ENCODE data around the gene FALEC.

FALEC gene

DNA sequence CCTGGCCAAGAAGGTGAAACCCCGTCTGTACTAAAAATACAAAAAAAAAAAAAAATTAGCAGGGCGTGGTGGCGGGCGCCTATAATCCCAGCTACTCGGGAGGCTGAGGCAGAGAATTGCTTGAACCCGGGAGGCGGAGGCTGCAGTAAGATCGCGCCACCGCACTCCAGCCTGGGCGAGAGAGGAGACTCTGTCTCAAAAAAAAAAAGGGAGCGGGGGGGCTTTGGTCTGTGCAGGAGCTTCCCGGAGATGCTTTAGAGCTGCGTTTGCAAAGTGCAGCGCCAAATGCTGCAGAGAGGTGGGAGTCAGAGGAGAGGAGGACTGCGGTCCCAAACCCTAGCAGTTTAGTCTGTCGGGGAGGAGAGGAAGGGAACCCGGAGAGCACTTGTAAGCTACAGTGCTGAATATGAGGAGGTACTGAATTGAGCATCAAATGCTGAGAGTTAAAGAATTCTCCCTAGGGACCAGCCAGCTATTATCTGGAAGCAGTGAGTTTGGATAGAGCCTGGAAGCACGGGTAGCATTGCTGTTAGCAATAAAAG is 569 bp downstream of the FALEC start:
- DNase-seq = no peak
- peaks cover under 1% of the 10 kb centered on the region for H3K36me3 ChIP-seq (replicated peaks)
- no peak overlapping the region for H3K27ac ChIP-seq
- TF ChIP-seq, protein P1, sequence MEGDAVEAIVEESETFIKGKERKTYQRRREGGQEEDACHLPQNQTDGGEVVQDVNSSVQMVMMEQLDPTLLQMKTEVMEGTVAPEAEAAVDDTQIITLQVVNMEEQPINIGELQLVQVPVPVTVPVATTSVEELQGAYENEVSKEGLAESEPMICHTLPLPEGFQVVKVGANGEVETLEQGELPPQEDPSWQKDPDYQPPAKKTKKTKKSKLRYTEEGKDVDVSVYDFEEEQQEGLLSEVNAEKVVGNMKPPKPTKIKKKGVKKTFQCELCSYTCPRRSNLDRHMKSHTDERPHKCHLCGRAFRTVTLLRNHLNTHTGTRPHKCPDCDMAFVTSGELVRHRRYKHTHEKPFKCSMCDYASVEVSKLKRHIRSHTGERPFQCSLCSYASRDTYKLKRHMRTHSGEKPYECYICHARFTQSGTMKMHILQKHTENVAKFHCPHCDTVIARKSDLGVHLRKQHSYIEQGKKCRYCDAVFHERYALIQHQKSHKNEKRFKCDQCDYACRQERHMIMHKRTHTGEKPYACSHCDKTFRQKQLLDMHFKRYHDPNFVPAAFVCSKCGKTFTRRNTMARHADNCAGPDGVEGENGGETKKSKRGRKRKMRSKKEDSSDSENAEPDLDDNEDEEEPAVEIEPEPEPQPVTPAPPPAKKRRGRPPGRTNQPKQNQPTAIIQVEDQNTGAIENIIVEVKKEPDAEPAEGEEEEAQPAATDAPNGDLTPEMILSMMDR (IDR thresholded peaks at IDR 0.05; ENCODE audit: low read depth, low read length, missing control alignments) = peak; percentile 32
- no peaks in the 10 kb centered on the region for H3K27me3 ChIP-seq (replicated peaks)
- H3K4me3 ChIP-seq (ENCODE audit: low read depth, low read length) = peak overlapping the region; percentile 70
- in situ Hi-C loops (cut with HindIII; ENCODE audit: low pct_ligation_motif_present, low sequenced_read_pairs) = no loop called here

DNA sequence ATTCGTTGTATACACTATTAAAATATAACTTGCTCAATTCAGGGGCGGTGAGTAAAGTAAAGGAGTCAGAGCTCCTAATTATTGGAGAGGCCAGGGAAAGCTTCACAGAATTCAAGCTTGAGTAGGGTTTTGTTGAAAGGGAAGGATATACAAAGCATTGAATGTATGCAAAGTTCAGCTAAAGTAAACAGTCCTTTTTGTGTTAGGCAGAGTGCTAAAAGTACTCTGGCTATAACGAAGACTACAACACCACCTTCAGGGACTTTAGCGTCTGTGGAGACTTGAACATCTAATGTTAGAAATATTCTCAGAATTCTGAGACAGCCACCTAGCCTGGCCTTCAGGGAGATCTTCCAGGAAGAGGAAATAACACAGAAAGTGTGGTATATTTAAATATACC is 1.1 kb downstream of the FALEC start:
- TF ChIP-seq, protein P1 (IDR thresholded peaks at IDR 0.05; ENCODE audit: low read depth, low read length, missing control alignments) = peak; percentile 13
- no peaks in the 10 kb centered on the region for H3K27me3 ChIP-seq (replicated peaks)
- H3K27ac ChIP-seq = no peak overlapping the region
- in situ Hi-C loops (cut with HindIII; ENCODE audit: low pct_ligation_motif_present, low sequenced_read_pairs) = no loop called here
- DNase-seq = no peak
- peak overlapping the region; percentile 70 for H3K4me3 ChIP-seq (ENCODE audit: low read depth, low read length)
- no peaks in the 10 kb centered on the region for H3K36me3 ChIP-seq (replicated peaks)

DNA sequence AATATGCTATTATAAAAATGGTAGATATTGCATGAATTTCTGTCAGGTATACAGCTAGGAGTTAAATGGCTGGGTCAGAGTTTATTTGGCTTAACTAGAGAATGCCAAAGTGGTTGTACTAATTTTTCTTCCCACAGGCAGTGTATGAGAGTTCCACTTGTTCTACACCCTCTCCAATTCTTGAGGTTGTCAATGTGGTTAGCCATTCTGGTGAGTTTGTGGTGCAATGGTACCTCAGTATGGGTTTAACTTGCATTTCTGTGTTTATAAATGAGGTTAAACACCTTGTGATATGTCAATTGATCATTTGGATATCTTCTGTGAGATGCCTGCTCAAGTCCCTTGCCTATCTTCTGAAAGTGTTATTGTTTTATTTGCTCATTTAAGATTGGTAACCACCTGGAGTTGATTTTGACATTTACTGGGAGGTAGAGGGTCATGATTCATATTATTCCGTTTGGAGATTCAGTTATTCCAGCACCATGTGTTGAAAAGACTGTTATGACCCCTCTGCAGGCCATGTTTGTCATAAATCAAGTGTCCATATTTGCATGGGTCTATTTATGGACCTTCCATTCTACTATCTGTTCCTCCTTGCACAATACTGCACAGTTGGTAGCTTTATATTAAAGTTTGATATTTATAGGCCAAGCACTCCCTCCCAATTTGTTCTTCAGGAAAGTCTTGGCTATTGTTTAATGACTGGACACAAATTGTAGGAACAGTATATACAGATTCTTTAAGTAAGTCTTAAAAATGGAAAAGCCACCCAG is 5.8 kb downstream of the FALEC start:
- H3K27ac ChIP-seq = no peak overlapping the region
- no peaks in the 10 kb centered on the region for H3K36me3 ChIP-seq (replicated peaks)
- DNase-seq = no peak
- TF ChIP-seq, protein P1 (IDR thresholded peaks at IDR 0.05; ENCODE audit: low read depth, low read length, missing control alignments) = no peak
- in situ Hi-C loops (cut with HindIII; ENCODE audit: low pct_ligation_motif_present, low sequenced_read_pairs) = no loop called here
- H3K4me3 ChIP-seq (ENCODE audit: low read depth, low read length) = no peak overlapping the region
- H3K27me3 ChIP-seq (replicated peaks) = no peaks in the 10 kb centered on the region

DNA sequence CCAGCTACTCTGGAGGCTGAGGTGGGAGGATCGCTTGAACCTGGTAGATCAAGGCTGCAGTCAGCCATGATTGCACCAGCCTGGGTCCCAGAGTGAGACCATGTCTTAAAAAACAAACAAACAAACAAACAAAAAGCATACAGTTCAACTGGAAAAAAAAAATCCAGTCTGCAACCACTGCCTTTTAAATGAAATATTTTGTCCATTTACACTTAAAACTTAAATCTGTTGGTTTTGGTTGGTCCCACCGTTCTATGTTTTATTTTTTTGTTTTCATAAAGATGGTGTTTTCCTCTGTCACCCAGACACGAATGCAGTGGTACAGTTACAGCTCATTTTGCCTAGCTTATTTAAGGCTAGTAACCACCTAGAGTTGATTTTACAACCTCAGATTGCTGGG is 9.8 kb downstream of the FALEC start:
- no peaks in the 10 kb centered on the region for H3K36me3 ChIP-seq (replicated peaks)
- no peak for DNase-seq
- no peaks in the 10 kb centered on the region for H3K27me3 ChIP-seq (replicated peaks)
- no peak overlapping the region for H3K27ac ChIP-seq
- in situ Hi-C loops (cut with HindIII; ENCODE audit: low pct_ligation_motif_present, low sequenced_read_pairs) = no loop called here
- TF ChIP-seq, protein P1 (IDR thresholded peaks at IDR 0.05; ENCODE audit: low read depth, low read length, missing control alignments) = no peak
- H3K4me3 ChIP-seq (ENCODE audit: low read depth, low read length) = no peak overlapping the region

DNA sequence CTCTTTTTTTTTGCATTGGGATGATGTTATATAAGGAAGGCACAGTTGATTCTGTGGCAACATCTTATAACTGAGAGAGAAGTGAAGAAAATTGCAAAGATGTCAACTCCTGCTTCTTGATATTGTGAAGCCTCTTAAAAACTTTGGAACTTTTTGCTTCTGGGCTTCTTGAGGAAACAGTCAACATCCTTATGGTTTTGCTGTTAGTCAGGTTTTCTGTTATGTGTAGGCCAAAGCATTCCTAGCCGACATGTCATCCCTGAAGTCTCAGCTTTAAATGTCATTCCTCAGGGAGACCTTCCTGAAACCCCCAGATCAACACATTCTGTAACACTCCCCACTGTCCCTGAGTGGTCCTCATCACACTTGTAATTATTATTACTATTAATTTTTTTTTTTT is 12.6 kb downstream of the FALEC start:
- in situ Hi-C loops (cut with HindIII; ENCODE audit: low pct_ligation_motif_present, low sequenced_read_pairs) = no loop called here
- Histone ChIP-seq H3K27ac (no peak overlapping the region), H3K27me3 (replicated peaks) (no peaks in the 10 kb centered on the region), H3K36me3 (replicated peaks) (no peaks in the 10 kb centered on the region), H3K4me3 (ENCODE audit: low read depth, low read length) (no peak overlapping the region)
- peak; percentile 51 for DNase-seq
- TF ChIP-seq, protein P1 (IDR thresholded peaks at IDR 0.05; ENCODE audit: low read depth, low read length, missing control alignments) = no peak

Measured in brain microvascular endothelial cell (primary cell).